Peyer's patch (tissue), 4 donors: ENCODE data around the gene DOLPP1. TPM values are rescaled to one million over a fixed set of nuclear protein-coding genes. Genes with fewer than 3 reads are reported as not detected.

Experiments
- DNase-seq, 3 donors: peaks; one replicate each; pipeline ENCODE4 v3.0.0-alpha.2; 2017 to 2019
- H3K27ac ChIP-seq, 4 donors: fragments of 200-600 bp; sonication (generic); one replicate each; pipeline ENCODE4 v1.5.1; 2016 to 2019
- H3K27me3 ChIP-seq, 2 donors: fragments of 200-600 bp; sonication (generic); one replicate each; pipeline ENCODE4 v1.5.1; 2019
- H3K36me3 ChIP-seq, 3 donors: fragments of 200-600 bp; sonication (generic); one replicate each; pipeline ENCODE4 v1.5.1; 2016 to 2019
- H3K4me1 ChIP-seq, 4 donors: fragments of 200-600 bp; sonication (generic); one replicate each; pipeline ENCODE4 v1.5.1; 2016 to 2019
- H3K4me3 ChIP-seq, 4 donors: fragments of 200-600 bp; sonication (generic); 1 replicate in 3 of 4; 2 replicates in 1 of 4; pipeline ENCODE4 v1.5.1; 2016 to 2019; ENCODE audit warnings: mild to moderate bottlenecking in 1 of 4
- H3K9me3 ChIP-seq, 4 donors: fragments of 200-600 bp; sonication (generic); one replicate each; pipeline ENCODE4 v1.5.1; 2016 to 2019; ENCODE audit warnings: mild to moderate bottlenecking in 1 of 4
- POLR2A ChIP-seq, 2 donors: fragments of 450-650 bp; IDR thresholded peaks; one replicate each; pipeline ENCODE4 v1.5.1; 2017; ENCODE audit warnings: antibody characterized with exemption in 2 of 2, mild to moderate bottlenecking in 2 of 2, moderate library complexity in 2 of 2
- total RNA-seq, 4 donors: library from RNA; depleted of rRNA; stranded (reverse); fragments of >200 nt; gene quantifications; one replicate each; pipeline ENCODE4 v1.1.0, GENCODE V29; 2016
- TF ChIP-seq, protein P1 (sequence below), 6 experiments: fragments of 450-650 bp in 4 of 6; fragments of 200-600 bp in 2 of 6; sonication (generic) in 1 of 6; IDR thresholded peaks; one replicate each; pipeline ENCODE4 v1.5.1; 2017 to 2019; ENCODE audit warnings: antibody characterized with exemption in 6 of 6, mild to moderate bottlenecking in 3 of 6, moderate library complexity in 1 of 6

DOLPP1 gene
- total RNA-seq, 4 donors from 2014 or later: 37.6 to 53.9 (median 46.1) TPM; not detected in 1

DNA sequence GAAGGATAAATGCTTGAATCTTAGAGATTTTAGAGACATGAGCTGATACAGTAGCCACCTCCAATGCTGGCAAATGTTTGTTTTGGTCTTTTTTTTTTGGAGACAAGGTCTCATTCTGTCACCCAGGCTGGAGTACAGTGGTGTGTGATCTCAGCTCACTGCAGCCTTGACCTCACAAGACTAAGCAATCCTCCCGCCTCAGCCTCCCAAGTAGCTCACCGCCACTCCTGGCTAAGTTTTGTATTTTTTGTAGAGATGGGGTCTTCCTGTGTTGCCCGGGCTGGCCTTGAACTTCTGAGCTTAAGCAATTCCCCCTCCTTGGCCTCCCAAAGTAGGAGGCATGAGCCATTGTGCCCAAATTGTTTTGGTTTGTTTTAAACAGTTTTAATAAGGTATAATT lies 6.8 kb upstream of the DOLPP1 start:
- H3K27me3 ChIP-seq: no peaks in the 10 kb centered on the region
- peaks cover 0 to 36% (median 7%) of the 10 kb centered on the region in 4 donors for H3K4me1 ChIP-seq
- H3K36me3 ChIP-seq: peaks cover 0 to 18% (median 0%) of the 10 kb centered on the region in 3 donors
- TF ChIP-seq, protein P1, sequence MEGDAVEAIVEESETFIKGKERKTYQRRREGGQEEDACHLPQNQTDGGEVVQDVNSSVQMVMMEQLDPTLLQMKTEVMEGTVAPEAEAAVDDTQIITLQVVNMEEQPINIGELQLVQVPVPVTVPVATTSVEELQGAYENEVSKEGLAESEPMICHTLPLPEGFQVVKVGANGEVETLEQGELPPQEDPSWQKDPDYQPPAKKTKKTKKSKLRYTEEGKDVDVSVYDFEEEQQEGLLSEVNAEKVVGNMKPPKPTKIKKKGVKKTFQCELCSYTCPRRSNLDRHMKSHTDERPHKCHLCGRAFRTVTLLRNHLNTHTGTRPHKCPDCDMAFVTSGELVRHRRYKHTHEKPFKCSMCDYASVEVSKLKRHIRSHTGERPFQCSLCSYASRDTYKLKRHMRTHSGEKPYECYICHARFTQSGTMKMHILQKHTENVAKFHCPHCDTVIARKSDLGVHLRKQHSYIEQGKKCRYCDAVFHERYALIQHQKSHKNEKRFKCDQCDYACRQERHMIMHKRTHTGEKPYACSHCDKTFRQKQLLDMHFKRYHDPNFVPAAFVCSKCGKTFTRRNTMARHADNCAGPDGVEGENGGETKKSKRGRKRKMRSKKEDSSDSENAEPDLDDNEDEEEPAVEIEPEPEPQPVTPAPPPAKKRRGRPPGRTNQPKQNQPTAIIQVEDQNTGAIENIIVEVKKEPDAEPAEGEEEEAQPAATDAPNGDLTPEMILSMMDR (IDR thresholded peaks at IDR 0.05): no peak
- no peak for TF ChIP-seq POLR2A (IDR thresholded peaks at IDR 0.05)
- no peak overlapping the region for H3K4me3 ChIP-seq
- no peaks in the 10 kb centered on the region for H3K9me3 ChIP-seq
- no peak for DNase-seq
- peak overlapping the region in 2 of 4 donors; percentile 18 for H3K27ac ChIP-seq

DNA sequence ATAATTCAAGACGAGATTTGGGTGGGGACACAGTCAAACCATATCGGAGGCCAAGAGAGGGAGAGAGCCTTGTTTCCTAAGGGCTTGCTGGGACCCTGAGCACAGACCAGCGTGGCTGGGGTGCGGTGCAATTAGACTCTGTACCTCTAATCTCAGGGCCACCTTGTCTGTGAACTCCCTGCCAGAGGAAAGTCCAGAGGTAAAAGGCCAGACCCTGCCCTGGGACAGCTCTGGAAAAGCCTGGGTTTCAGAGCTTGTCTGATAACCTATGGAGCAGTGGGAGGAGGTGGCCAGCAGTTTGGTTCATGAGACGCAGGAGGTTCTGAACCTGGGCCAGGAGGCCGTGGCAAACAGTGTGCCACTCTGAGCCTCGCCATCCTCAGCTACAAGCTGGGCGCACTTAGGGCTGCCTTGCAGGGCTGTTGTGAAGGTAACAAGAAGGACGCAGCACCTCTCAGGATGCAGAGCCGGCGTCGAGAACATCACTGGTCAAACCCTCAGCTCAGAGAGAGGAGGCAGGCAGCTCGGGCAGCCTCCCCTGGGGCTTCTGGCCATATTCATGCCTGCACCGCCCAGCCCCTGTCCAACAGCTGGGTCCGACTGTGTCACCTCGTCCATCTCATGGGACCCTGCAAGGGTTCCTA lies 4.8 kb upstream of the DOLPP1 start:
- Histone ChIP-seq H3K27me3 (no peaks in the 10 kb centered on the region), H3K4me3 (no peak overlapping the region), H3K4me1 (peaks cover 0 to 34% (median 5%) of the 10 kb centered on the region in 4 donors), H3K9me3 (no peaks in the 10 kb centered on the region), H3K27ac (peak overlapping the region in 3 of 4 donors; percentile 35 to 87 (median 68)), H3K36me3 (peaks cover 0 to 2% (median 0%) of the 10 kb centered on the region in 3 donors)
- TF ChIP-seq, protein P1 (IDR thresholded peaks at IDR 0.05): no peak
- peak in 1 of 2 donors; percentile 60 for TF ChIP-seq POLR2A (IDR thresholded peaks at IDR 0.05)
- DNase-seq: peak in 2 of 3 donors; percentile 81 to 83

DNA sequence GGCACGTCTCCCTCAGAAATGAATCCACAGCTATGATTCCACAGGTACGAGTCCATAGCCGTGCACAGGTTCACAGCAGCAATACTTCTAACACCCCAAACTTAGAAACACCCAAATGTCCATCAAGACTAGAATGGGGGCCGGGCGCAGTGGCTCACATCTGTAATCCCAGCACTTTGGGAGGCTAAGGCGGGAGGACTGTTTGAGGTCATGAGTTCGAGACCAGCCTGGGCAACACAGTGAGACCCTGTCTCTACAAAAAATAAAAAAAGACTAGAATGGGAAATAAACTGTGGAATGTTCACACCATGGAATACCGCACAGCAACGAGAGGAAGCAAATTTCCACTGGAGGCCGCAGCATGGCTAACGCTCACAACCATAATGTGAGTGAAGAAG lies 4.3 kb upstream of the DOLPP1 start:
- H3K27me3 ChIP-seq: no peaks in the 10 kb centered on the region
- no peaks in the 10 kb centered on the region for H3K9me3 ChIP-seq
- no peaks in the 10 kb centered on the region for H3K36me3 ChIP-seq
- H3K27ac ChIP-seq: peak overlapping the region in 3 of 4 donors; percentile 35 to 87 (median 68)
- no peak for DNase-seq
- H3K4me3 ChIP-seq: no peak overlapping the region
- no peak for TF ChIP-seq POLR2A (IDR thresholded peaks at IDR 0.05)
- TF ChIP-seq, protein P1 (IDR thresholded peaks at IDR 0.05): no peak
- H3K4me1 ChIP-seq: peaks cover 0 to 31% (median 8%) of the 10 kb centered on the region in 4 donors

DNA sequence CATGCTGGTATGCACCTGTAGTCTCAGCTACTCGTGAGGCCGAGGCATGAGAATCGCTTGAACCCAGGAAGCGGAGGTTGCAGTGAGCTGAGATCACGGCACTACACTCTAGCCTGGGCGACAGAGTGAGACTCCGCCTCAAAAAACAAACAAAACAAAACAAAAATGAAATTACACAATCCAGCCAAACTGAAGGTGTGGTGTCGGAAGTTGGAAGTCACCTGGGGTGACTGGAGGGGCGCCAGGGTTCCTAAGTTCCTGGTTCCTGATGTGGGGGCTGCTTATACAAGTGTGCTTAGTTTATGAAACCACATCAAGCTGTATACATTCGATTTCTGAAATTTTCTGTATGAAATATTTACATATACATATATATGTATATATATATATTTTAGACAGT lies 3.7 kb upstream of the DOLPP1 start:
- Histone ChIP-seq H3K27me3 (no peaks in the 10 kb centered on the region), H3K9me3 (no peaks in the 10 kb centered on the region), H3K4me3 (no peak overlapping the region), H3K36me3 (no peaks in the 10 kb centered on the region), H3K27ac (peak overlapping the region in 3 of 4 donors; percentile 35 to 87 (median 68)), H3K4me1 (peaks cover 0 to 36% (median 14%) of the 10 kb centered on the region in 4 donors)
- TF ChIP-seq POLR2A (IDR thresholded peaks at IDR 0.05): no peak
- TF ChIP-seq, protein P1 (IDR thresholded peaks at IDR 0.05): no peak
- no peak for DNase-seq

DNA sequence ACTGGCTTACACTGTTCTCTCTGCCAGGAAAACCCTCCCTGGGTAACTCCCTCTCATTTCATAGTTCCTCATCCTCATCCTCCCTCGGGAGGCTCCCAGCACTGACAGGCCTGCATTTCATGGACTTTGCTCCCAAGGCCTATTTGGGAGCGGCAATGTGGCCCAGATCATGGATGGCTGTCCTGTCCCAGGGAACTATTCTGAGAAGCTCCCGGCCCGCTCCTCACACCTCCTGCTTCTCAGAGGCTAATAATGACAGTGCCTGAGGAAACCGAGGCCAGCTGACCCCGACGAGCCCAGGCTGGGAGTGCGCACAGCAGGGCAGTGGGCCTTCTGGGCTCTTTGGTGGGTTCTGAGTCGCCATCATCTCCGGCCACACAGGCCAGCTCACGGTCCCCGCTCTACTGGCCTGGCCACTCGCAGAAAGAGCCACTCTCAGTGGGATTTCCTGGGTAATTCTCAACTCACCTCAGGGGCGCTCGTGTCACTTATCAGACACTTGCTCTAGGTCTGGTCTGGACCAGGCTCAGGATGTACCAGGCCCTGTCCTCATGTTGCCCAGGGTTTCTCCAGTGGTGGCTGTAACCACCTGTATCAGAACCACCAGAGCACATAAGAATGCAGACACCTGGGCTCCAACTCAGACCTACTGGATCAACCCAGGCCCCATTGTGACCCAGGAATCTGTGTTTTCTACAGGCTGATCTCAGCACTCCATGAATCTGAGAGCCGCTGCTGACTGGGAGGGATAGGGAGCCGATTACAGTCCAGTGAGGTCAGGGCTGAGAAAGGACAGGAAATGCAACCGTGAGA lies 2.0 kb upstream of the DOLPP1 start:
- H3K36me3 ChIP-seq: no peaks in the 10 kb centered on the region
- peak in 1 of 2 donors; percentile 36 for TF ChIP-seq POLR2A (IDR thresholded peaks at IDR 0.05)
- TF ChIP-seq, protein P1 (IDR thresholded peaks at IDR 0.05): no peak
- peak overlapping the region in 3 of 4 donors; percentile 68 to 89 (median 68) for H3K27ac ChIP-seq
- peak overlapping the region in 1 of 4 donors; percentile 3 for H3K4me3 ChIP-seq
- peak in 2 of 3 donors; percentile 75 to 82 for DNase-seq
- no peaks in the 10 kb centered on the region for H3K9me3 ChIP-seq
- peaks cover 0 to 52% (median 15%) of the 10 kb centered on the region in 4 donors for H3K4me1 ChIP-seq
- no peaks in the 10 kb centered on the region for H3K27me3 ChIP-seq
